Stimulated activated CD8-positive, alpha-beta memory T cell treated with anti-CD3 and anti-CD28 coated beads, Interleukin-7, amount 100 ng/mL, for 24 hours (primary cell): ENCODE results near the gene PRXL2C.
"Not testable (repeated sequence)": the region's sequence is repeated elsewhere in the genome, so short reads cannot be mapped to it uniquely, and the experiment has no call there.

Experiments
- DNase-seq: peaks from one replicate; pipeline ENCODE4 v3.0.0-alpha.2; 2020; ENCODE audit warnings: low read depth

PRXL2C gene, protein sequence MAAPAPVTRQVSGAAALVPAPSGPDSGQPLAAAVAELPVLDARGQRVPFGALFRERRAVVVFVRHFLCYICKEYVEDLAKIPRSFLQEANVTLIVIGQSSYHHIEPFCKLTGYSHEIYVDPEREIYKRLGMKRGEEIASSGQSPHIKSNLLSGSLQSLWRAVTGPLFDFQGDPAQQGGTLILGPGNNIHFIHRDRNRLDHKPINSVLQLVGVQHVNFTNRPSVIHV

DNA sequence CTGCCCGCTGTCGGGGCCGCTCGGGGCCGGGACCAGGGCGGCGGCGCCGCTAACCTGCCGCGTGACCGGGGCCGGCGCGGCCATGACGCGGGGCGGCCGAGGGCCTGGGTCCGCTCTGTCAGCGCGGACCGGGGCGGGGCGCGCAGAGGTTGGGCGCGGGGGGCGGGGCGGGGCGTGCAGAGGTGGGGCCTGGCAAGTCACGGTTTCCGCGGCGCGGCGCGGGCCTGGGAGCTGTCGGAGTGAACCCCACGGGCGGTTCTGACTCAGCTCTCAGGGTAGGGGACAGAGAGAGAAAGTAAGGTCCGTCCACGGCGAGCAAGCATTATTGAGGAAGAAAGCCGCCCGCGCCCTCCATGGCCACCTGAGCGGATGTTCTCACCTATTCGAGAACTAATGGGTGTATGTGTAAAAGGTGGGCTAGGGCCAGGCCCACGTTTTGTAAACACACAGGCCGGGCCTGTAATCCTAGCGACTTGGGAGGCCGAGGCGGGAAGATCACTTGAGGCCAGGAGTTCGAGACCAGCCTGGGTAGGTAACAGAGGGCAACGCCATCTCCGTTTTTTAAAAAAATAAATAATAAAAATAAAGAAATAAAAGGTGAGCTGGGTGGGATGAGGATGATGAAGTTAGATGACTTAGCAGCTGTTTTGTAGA, at the start of gene PRXL2C:
Gene PRXL2C (minus strand): TSS at position 120 of the 654 bp plus-strand sequence. CDS start 36 bp downstream, at position 84.
- DNase-seq: peak; percentile 57

DNA sequence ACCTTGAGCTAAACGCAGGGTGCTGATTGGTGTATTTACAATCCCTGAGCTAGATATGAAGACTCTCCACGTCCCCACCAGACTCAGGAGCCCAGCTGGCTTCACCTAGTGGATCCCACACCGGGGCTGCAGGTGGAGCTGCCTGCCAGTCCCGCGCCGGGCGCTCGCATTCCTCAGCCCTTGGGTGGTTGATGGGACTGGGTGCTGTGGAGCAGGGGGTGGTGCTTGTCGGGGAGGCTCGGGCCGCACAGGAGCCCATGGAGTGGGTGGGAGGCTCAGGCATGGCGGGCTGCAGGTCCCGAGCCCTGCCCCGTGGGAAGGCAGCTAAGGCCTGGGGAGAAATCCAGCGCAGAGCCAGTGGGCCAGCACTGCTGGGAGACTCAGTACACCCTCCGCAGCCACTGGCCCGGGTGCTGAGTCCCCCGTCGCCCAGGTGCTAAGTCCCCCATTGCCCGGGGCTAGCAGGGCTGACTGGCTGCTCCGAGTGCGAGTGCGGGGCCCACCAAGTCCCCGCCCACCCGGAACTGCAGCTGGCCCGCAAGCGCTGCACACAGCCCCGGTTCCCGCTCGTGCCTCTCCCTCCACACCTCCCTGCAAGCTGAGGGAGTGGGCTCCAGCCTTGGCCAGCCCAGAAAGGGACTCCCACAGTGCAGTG, 45.7 kb upstream of the PRXL2C start:
- not testable (repeated sequence) for DNase-seq

DNA sequence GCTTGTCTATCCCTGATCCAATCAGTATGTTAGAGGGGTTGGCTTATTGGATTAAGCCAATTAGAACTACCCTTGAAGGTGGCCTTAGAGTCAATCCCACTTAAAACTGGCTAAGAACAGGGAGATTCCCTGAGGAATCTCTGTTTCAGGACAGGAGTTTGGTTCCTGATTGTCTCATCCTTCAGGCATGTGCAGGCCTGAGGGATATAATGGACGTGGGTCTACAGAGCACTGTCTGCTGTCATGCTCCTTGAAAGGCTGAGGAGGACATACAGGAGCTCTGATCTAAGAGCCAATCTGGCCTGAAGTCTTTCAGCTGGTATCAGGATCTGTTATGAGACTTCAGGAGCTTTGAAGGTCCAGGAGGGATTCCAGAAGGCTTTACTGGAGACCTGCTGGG, 36.2 kb upstream of the PRXL2C start:
- no peak for DNase-seq

DNA sequence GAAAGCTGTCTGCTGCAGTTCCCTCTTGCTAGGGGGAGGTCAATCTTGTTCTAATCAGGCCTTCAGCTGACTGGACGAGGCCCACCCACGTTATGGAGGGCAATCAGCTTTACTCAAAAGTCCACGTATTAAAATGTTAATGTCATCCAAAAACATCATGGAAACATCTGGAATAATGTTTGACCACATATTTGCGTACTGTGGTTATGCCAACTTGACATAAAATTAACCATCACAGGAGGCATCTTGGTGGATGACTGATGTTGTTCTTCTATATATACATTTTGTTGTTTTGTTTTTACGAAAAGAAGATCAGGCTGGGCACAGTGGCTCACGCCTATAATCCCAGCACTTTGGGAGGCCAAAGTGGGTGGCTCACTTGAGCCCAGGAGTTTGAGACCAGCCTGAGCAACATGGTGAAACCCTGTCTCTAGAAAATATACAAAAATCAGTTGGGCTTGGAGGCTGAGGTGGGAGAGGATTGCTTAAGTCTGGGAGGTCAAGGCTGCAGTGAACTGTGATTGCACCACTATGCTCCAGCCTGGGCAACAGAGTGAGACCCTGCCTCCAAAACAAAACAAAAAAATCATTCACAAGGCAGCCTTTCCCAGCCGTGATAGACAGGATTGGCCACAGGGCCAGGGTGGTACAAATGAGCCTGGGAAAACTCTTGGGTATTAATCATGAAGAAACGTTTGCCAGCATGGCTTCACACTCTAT, 33.8 kb upstream of the PRXL2C start:
- DNase-seq: no peak

DNA sequence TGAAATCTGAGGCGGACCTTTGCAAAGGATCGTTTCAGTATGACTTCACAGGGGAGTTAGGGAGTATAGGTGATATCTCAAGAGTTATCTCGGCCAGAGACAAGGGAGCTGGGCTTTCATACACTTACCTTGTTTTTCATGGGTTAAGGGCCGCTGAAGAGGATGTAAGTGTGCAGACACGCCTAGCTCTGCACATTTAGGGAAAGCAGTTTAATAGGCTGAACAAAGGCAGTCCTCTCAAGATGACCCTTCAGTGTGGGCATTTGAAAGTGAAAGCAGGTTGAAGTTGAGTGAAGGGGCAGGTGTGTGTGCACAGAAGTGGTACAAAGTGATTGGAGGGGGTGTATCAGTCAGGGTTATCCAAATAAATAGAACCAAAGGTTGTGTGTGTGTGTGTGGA, 33.1 kb upstream of the PRXL2C start:
- DNase-seq: no peak

DNA sequence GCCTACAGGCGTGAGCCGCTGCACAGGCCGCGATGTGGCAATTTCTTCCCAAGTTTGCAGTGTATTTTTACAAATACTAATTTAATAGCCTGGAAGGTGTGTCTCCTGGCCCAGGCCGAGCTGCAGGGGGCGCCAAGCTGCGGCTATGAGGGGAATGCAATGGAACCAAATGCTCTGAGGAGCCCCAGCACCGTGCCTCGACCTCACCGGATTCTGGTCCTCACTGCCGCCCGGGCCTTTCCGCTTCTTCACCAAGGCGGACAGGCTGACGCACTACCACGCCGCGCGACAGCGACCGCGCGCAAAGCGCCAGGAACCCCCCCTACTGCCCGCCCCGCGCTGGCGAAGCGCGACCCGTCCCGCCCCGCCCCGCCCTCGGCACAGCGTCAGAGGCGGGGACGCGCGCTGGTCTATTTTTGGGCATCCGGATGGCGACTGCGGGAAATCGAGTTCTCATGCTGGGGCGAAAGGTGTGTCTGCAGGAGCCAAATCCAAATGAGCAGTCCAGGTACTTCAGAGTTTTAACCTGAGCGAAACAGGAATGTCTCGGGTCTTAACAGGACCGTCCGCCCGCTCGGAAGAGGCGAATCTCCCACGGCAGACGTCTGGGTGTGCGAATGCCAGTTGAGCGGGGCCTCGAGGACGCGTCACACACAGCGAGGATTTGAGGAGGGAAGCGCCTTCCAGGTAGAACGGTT, 31.7 kb upstream of the PRXL2C start:
- DNase-seq: peak; percentile 30

DNA sequence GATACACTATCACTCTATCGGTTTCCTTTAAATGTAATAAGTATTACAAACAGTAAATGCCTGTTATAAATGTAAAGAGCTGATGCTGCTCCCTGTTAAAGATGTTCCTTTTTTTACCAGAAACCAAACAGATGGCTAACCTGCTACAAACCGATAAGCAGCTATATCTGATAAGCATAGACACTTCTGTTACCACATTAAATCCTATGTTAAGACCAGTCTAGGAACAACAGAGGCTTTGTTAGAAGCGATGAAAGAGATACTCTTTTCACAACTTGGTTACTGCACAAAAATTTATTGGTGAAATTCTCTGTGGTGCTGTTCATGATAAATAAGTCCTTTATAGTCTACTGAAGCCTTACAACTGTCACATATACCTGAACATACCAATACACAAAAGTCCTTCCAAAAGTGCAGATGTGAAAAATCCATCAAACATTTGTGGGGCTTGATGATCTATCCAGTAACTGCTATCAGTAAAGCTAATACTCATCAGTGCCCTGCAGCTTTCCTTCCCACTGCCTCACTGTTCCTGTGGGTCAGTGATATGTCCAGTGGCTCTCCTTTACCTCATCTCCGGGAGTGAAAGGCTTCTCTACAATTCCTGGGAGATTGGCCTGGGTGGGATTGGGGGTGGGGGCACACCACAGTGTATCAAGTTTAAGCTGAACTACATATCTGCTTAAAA, 25.8 kb upstream of the PRXL2C start:
- DNase-seq: no peak

DNA sequence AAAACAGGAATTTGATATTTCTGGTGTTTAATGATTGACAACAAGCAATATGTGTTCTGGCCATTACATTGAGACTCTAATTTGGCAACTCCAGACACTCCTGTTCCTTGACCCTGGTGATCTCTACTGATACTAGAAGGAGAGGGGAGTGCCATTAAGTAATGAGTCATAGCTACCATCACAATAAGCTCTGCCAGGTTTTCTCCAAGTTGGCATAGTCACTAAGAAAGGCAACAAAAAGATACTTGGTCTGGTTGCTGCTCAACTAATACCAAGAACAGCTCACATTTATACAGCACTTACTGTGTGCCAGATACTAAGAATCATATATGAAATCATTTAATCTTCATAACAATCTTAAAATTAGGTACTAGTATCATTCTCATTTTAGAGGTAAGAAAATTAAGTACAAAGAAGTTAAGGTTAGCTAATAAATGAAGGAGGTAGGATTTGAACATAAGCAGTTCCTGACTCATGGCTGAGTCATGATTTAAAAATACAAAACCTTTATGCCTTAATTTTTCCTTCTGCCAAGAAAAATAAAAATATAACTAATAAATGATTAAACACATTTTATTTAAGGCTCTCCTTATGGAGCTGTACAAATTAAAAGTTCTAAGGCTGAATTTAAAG, 19.9 kb upstream of the PRXL2C start:
- no peak for DNase-seq

DNA sequence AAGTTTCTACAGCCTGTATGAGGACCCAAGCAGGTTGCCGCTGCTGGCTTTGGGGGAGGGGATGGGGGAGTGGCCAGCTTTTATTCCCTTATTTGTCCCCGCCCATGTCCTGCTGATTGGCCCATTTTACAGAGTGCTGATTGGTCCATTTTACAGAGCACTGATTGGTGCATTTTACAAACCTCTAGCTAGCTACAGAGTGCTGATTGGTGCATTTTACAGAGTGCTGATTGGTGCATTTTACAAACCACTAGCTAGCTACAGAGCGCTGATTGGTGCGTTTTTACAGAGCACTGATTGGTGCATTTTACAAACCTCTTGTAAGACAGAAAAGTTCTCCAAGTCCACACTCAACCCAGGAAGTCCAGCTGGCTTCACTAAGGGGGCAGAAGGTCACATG, 18.7 kb upstream of the PRXL2C start:
- DNase-seq: not testable (repeated sequence)

DNA sequence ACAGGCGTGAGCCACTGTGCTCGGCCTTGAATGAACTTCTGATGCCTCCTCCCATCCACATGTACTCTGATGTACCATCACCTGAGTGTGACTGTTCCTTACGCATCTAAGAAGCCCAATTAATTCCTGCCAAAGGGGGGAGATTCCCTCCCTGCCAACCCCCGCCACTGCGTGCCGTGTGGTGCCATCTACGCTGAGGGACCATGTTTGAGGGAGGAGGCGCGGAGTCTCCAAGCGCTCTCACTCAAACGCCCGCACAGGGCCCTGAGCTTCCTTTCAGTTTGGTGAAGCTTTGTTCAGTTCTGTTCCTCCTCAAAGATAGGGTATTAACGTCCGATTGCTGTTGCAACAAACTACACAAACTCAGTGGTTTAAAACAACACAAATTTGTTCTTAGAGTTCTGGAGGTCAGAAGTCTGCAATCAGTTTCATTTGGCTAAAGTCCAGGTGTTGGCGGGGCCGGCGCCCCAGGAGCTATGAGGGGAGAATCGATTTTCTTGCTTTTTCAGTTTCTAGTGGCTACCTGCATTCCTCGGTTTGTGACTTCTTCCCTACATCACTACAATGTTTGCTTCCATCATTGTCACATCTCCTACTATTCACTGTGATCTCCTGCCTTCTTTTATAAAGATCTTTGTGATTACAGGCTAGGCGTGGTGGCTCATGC, 13.9 kb upstream of the PRXL2C start:
- no peak for DNase-seq

DNA sequence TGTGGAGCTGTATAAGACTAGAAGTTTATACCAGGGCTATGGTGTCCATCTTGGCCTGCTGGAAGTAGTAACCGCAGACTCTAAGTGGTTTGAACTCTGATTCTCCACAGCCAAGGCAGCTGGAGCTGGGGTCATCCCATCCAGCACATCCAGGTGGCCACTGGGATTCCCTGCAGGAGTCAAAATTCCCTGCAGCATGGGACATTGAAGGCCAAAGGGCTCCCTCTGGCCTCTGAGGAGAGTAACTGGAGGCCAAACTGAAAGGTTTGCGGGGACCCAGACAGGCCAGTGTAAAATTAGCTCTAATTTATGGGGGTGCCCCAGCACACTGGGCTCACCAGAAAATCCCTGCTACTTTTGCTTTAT, 12.2 kb upstream of the PRXL2C start:
- no peak for DNase-seq

DNA sequence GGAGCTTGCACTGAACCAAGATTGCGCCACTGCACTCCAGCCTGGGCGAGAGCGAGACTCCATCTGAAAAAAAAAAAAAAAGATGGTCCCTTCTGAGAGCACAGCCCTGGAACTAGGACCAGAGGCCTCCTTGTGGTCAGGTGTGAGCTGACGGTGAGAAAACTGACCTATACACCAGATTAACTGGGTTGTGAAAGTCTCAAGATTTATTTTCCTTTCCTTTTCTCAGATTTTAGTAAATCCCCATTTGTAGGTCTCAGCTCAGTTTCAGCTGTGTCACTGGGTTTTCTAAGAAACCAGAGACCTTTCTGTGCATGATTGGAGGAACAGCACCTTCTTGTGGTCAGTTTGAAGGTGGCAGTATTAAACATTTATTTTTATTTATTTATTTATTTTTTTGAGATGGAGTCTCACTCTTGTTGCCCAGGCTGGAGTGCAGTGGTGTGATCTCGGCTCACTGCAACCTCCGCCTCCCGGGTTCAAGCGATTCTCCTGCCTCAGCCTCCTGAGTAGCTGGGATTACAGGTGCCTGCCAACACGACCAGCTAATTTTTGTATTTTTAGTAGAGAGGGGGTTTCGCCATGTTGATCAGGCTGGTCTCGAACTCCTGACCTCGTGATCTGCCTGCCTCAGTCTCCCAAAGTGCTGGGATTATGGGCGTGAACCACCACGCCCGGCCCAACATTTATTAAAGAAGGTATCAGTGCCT, 11.7 kb upstream of the PRXL2C start:
- DNase-seq: not testable (repeated sequence)

DNA sequence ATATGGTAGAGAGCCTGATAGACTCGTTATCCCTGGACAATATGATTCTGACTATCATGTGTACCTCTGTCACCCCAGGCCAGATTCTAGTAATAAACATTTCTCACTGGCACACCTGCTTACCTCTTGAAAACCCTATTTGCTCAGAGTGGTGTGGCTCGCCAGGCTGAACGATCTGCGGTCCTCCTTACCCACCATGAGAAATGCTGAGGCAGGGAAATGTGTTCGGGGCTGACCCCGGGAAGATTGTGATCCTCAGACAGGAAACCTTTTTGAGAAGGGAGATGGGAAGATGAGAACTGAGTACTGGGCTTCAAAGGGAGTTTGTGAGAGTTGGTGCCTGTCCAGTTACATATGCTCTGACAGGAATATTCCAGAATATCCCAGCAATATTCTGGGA, 10.7 kb upstream of the PRXL2C start:
- no peak for DNase-seq

DNA sequence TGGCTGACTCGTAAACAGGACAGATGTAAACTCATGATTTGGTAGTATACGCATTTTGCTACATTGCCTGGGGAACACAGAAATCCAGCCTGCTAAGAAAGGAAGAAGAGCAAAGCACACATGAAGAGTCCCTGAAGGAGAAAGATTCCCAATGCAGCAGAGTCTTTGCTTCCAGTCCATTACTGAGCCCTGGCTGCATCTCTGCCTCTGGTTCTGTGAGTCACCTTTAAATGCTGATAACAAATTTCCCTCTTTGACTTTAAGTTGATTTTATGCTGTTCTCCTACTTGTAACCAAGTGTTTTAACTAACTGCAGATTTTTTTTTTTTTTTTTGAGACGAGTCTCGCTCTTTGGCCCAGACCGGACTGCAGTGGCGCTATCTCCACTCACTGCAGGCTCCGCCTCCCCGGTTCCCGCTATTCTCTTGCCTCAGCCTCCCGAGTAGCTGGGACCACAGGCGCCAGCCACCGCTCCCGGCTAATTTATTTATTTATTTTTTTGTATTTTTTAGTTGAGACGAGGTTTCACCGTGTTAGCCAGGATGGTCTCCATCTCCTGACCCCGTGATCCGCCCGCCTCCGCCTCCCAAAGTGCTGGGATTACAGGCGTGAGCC, 8.5 kb upstream of the PRXL2C start:
- no peak for DNase-seq

DNA sequence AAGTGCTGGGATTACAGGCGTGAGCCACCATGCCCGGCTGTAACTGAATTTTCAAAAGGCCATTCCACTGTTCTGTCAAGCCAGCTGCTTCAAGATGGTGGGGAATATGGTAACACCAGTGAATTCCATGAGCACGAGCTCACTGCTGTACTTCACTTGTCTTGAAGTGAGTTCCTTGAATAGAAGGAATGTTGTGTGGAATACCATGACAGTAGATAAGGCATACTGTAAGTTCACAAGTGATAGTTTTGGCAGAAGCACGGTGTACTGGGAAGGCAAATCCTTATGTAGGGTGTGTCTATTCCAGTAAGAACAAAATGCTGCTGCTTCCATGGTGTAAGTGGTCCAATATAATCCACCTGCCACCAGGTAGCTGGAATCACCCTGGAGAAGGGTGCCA, 6.6 kb upstream of the PRXL2C start:
- DNase-seq: no peak

DNA sequence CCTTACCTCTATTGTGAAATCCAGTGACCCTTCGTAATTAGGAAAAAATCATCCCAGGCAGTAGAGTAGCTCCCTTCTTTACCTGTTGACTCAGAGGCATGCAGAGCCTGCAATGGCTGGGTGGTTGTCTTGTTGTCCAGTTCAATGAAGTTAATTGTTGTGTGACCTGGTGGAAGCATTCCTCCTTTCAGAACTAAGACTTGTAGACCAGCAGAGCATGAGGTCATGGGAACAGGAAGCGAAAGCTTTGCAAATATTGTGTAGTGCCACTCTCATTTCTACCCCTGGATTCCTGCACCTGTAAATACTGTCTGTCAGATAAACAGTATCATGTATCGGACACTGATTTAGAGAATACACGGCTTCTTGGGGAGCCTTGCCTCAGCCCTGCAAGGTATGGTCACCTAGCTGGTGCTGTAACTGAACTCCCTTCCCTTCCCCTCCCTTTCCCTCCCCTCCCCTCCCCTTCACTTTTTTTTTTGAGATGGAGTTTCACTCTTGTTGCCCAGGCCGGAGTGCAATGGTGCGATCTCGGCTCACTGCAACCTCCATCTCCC, 5.7 kb upstream of the PRXL2C start:
- DNase-seq: no peak

DNA sequence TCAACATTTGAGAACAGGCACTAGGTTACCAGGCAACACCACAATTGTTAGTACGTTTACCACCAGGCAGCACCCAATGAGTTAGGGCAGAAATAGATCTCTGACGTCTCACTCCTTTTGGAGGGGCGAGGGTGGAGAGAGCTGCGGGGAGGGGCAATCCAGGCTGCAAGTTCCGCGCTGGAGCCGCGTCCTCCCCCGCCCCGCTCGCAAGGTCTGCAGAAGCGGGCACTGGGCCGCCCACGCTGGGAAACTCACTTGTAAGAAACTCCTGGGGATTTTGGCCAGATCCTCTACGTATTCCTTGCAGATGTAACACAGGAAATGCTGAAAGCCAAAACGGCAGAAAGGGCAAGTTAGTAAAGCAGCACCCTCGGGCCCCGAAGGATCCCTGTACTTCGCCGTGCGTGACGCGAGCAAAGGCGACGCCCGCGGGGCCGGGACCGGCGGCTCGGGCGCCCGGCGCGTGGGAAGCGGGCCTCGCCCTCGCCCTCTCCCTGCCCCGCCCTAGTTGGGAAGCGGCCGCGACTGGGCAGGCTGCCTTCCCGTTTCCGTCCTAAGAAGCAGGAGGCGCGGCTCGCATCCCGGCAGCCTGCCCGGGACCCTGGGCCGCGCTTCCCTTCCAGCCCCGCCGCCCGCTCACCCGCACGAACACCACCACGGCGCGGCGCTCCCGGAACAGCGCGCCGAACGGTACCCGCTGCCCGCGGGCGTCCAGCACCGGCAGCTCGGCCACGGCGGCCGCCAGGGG, 493 bp downstream of the PRXL2C start:
- DNase-seq: peak; percentile 24

DNA sequence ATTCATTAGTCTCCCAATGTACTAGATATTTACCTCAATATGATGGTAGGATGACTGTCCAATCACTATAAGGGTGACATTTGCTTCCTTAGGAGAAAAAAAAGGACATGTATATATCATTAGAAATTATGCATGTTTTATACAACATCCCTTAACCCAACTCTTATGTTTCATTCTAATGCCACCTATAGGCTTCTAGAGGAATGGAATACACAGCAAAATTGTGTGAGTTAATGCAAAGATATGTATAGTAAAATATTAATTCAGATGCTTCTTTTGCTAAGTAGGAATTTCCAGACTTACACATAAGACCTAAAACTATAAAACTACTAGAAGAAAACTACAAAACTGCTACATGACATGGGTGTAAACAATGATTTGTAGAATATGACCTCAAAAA, 3.5 kb downstream of the PRXL2C start:
- DNase-seq: no peak
